Panc1 (cell line): ENCODE data around the gene APBB2. TPM values are rescaled to one million over a fixed set of nuclear protein-coding genes. Genes with fewer than 3 reads are reported as not detected.

ENCODE experiments used
- ATAC-seq: fragments of 200-7000 bp; cut with Tn5 transposase; 2 replicates; pipeline ENCODE4 v1.9.1; 2020; ENCODE audit warnings: mild to moderate bottlenecking, moderate library complexity
- BruUV-seq: library from RNA; stranded (reverse); fragments of 400-500 nt; replicated peaks from 2 replicates; lab custom pipeline; 2021; lab: Mats Ljungman, UMichigan
- CTCF ChIA-PET: fragments of 300-600 bp; sonication (Branson Sonifier 250); formaldehyde crosslinking; loops from one replicate; lab custom pipeline; 2022; ENCODE audit warnings: antibody characterized with exemption; lab: Charles Lee
- POLR2A ChIA-PET: fragments of 300-600 bp; sonication (Branson Sonifier 250); formaldehyde crosslinking; loops from one replicate; lab custom pipeline; 2022; ENCODE audit warnings: antibody characterized with exemption; lab: Charles Lee
- DNase-seq: peaks from one replicate; pipeline ENCODE4 v3.0.0-alpha.2; 2010; ENCODE audit warnings: low read depth, low spot score
- H3K27ac ChIP-seq: 2 replicates; pipeline ENCODE4 v1.5.1; 2011; ENCODE audit warnings: mild to moderate bottlenecking, low read length, inconsistent platforms
- H3K27me3 ChIP-seq: fragments of 200-500 bp; sonication (Bioruptor generic); 2 replicates; pipeline ENCODE4 v1.6.0; 2014; ENCODE audit warnings: low read length, inconsistent platforms; ENCODE audit not compliant: control insufficient read depth, insufficient read depth
- H3K36me3 ChIP-seq: fragments of 200-500 bp; sonication (Bioruptor generic); 2 replicates; pipeline ENCODE4 v1.5.1; 2014; ENCODE audit warnings: inconsistent platforms, mild to moderate bottlenecking, low read length, moderate library complexity; ENCODE audit not compliant: control insufficient read depth, insufficient read depth
- H3K4me1 ChIP-seq: 2 replicates; pipeline ENCODE4 v1.5.1; 2011; ENCODE audit warnings: inconsistent platforms, mild to moderate bottlenecking, low read length, moderate library complexity; ENCODE audit not compliant: control insufficient read depth, insufficient read depth
- H3K4me3 ChIP-seq, 2 experiments: 2 replicates each; pipeline ENCODE4 v1.5.1; 2011 to 2012; ENCODE audit warnings: low read depth in 2 of 2, low read length in 2 of 2, mild to moderate bottlenecking in 2 of 2, inconsistent platforms in 1 of 2, moderate library complexity in 1 of 2
- H3K9me3 ChIP-seq: fragments of 200-500 bp; sonication (Bioruptor generic); 2 replicates; pipeline ENCODE4 v1.5.1; 2014; ENCODE audit warnings: low read depth, mild to moderate bottlenecking, inconsistent platforms, low read length, moderate library complexity; ENCODE audit not compliant: control insufficient read depth, insufficient read depth
- POLR2AphosphoS5 ChIP-seq: IDR thresholded peaks from 2 replicates; pipeline ENCODE4 v1.6.1; 2012; ENCODE audit warnings: mild to moderate bottlenecking, low read depth, low read length, moderate library complexity
- REST ChIP-seq, 2 experiments: IDR thresholded peaks; 2 replicates each; pipeline ENCODE4 v1.6.1; 2011 to 2012; ENCODE audit warnings: low read depth in 2 of 2, control low read depth in 1 of 2, low read length in 1 of 2, mild to moderate bottlenecking in 1 of 2, moderate library complexity in 1 of 2; ENCODE audit not compliant: insufficient read depth in 1 of 2
- SIN3A ChIP-seq: IDR thresholded peaks from 2 replicates; pipeline ENCODE4 v1.6.1; 2012; ENCODE audit warnings: low read depth, mild to moderate bottlenecking, low read length, moderate library complexity, borderline replicate concordance; ENCODE audit not compliant: insufficient read depth
- TCF7L2 ChIP-seq: IDR thresholded peaks from 2 replicates; pipeline ENCODE4 v1.6.1; 2011; ENCODE audit warnings: mild to moderate bottlenecking, low read depth, low read length, inconsistent platforms
- in situ Hi-C: cut with HindIII; loops from 2 replicates; pipeline ENCODE4 v1.10.0; 2016; ENCODE audit warnings: low sequenced_read_pairs, low pct_unique_long_range_greater_than_20kb
- intact Hi-C: fragments of 100-400 bp; cut with micrococcal nuclease; formaldehyde crosslinking; loops from one replicate; pipeline ENCODE4 v1.10.0; 2022; ENCODE audit not compliant: unreplicated experiment
- total RNA-seq: library from RNA; stranded (reverse); gene quantifications from one replicate; pipeline ENCODE4 v1.2.1, GENCODE V29; 2021; ENCODE audit not compliant: unreplicated experiment
- TF ChIP-seq, protein P1 (sequence below): fragments of 450-650 bp; IDR thresholded peaks from 2 replicates; pipeline ENCODE4 v1.5.1; 2017; ENCODE audit warnings: mild to moderate bottlenecking

APBB2 gene
- total RNA-seq, 1 experiment from 2014 or later: 27.1 TPM

DNA sequence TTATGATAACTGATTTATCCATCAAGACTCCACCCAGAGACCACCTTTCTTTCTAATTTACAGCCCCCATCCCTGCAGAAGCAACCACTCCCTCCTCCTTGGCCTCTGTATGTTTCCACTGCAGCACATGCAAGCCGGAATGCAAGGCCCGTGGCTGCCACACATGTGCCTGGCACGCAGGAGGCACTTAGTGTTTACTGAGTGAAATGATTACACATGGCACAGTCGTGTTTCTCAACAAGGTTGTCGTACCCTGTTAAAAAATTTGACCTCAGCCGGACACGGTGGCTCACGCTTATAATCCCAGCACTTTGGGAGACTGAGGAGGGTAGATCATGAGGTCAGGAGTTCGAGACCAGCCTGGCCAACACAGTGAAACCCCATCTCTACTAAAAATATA lies 104.3 kb downstream of the APBB2 start:
- no peaks in the 10 kb centered on the region for H3K36me3 ChIP-seq
- intact Hi-C loops (no loop called here), in situ Hi-C loops (no loop called here)
- ATAC-seq (no peak), DNase-seq (no peak)
- H3K4me3 ChIP-seq: no peak overlapping the region
- CTCF ChIA-PET: no interaction called here
- no peak overlapping the region for H3K27ac ChIP-seq
- no TSS peak for BruUV-seq
- POLR2A ChIA-PET: no interaction called here
- H3K9me3 ChIP-seq: no peaks in the 10 kb centered on the region
- no peaks in the 10 kb centered on the region for H3K27me3 ChIP-seq
- no peaks in the 10 kb centered on the region for H3K4me1 ChIP-seq
- TF ChIP-seq, protein P1, sequence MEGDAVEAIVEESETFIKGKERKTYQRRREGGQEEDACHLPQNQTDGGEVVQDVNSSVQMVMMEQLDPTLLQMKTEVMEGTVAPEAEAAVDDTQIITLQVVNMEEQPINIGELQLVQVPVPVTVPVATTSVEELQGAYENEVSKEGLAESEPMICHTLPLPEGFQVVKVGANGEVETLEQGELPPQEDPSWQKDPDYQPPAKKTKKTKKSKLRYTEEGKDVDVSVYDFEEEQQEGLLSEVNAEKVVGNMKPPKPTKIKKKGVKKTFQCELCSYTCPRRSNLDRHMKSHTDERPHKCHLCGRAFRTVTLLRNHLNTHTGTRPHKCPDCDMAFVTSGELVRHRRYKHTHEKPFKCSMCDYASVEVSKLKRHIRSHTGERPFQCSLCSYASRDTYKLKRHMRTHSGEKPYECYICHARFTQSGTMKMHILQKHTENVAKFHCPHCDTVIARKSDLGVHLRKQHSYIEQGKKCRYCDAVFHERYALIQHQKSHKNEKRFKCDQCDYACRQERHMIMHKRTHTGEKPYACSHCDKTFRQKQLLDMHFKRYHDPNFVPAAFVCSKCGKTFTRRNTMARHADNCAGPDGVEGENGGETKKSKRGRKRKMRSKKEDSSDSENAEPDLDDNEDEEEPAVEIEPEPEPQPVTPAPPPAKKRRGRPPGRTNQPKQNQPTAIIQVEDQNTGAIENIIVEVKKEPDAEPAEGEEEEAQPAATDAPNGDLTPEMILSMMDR: no peak
- TF ChIP-seq POLR2AphosphoS5 (no peak), TCF7L2 (no peak)

DNA sequence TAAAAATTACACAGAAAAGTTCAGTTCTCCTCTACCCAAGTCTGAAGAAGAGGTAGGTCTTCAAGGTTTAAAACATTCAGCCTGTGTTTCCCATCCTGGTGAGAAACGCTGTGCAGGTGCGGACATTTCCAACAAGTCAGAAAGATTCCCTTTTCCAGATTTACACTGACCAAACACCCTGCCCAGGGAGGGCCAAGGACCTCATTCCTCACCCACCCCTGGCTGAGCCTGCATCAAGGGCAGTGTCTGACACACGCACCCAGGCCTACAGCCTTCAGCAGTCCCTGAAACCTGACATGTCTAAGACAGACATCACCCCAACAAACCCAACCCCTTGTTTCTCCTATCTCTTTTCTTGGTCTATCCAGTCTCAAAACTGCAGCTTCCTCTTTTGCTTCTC lies 105.9 kb downstream of the APBB2 start:
- in situ Hi-C loops (no loop called here), intact Hi-C loops (no loop called here)
- Histone ChIP-seq H3K4me1 (no peaks in the 10 kb centered on the region), H3K27ac (no peak overlapping the region), H3K9me3 (no peaks in the 10 kb centered on the region), H3K36me3 (no peaks in the 10 kb centered on the region), H3K4me3 (no peak overlapping the region), H3K27me3 (no peaks in the 10 kb centered on the region)
- no peak for DNase-seq
- no peak for TF ChIP-seq TCF7L2
- TF ChIP-seq POLR2AphosphoS5: no peak
- TF ChIP-seq SIN3A: no peak
- no peak for TF ChIP-seq REST (IDR thresholded peaks at IDR 0.05; ENCODE audit: insufficient read depth in 1 of 2, low read depth in 2 of 2, low read length in 1 of 2)
- TF ChIP-seq, protein P1: no peak
- BruUV-seq: no TSS peak
- CTCF ChIA-PET: no interaction called here
- ATAC-seq: no peak
- POLR2A ChIA-PET: no interaction called here
